ENCODE measurements around the gene TTLL9. TPM values are rescaled to one million over a fixed set of nuclear protein-coding genes. Genes with fewer than 3 reads are reported as not detected.

The TTLL9 gene
- total and polyA plus RNA-seq, 8 donors = 0.15 to 0.43 (median 0.18) TPM; not detected in 5

DNA sequence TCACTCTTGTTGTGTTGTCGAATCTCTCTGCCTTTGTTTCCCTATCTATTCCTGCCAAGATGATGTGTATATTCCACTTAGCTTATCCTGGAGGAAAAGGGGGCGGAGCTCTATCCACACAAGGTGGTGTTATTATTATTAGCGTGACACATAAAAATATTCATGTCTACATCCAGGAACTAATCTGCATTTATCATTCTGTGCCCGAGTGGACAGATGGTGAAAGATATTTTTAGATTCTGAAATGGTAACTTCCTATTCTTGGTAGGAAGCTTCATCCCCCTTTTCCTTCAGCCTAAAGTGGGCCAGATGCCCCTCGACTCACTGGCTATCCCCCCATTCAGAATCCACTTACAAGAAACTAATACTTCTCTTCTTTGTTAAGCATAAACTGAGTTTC, 99.6 kb downstream of the TTLL9 start:
- Histone ChIP-seq H3K27ac (no peak overlapping the region), H3K36me3 (no peaks in the 10 kb centered on the region), H3K4me1 (peaks cover 0 to 13% (median 8%) of the 10 kb centered on the region in 4 donors), H3K9me3 (no peaks in the 10 kb centered on the region), H3K4me3 (no peak overlapping the region), H3K27me3 (peaks cover 0 to 79% (median 43%) of the 10 kb centered on the region in 3 donors)
- TF ChIP-seq EP300 (IDR thresholded peaks at IDR 0.05) (no peak), POLR2AphosphoS5 (IDR thresholded peaks at IDR 0.05) (no peak), POLR2A (IDR thresholded peaks at IDR 0.05) (no peak)
- TF ChIP-seq, protein P1, sequence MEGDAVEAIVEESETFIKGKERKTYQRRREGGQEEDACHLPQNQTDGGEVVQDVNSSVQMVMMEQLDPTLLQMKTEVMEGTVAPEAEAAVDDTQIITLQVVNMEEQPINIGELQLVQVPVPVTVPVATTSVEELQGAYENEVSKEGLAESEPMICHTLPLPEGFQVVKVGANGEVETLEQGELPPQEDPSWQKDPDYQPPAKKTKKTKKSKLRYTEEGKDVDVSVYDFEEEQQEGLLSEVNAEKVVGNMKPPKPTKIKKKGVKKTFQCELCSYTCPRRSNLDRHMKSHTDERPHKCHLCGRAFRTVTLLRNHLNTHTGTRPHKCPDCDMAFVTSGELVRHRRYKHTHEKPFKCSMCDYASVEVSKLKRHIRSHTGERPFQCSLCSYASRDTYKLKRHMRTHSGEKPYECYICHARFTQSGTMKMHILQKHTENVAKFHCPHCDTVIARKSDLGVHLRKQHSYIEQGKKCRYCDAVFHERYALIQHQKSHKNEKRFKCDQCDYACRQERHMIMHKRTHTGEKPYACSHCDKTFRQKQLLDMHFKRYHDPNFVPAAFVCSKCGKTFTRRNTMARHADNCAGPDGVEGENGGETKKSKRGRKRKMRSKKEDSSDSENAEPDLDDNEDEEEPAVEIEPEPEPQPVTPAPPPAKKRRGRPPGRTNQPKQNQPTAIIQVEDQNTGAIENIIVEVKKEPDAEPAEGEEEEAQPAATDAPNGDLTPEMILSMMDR (IDR thresholded peaks at IDR 0.05) = no peak
- DNase-seq = no peak
- WGBS, 5 donors = 45 to 59% (median 56%) methylated on average over 5 of the region's 5 CpGs
- intact Hi-C loops (cut with DNase I; ENCODE audit: low total_unique reads) = no loop called here

DNA sequence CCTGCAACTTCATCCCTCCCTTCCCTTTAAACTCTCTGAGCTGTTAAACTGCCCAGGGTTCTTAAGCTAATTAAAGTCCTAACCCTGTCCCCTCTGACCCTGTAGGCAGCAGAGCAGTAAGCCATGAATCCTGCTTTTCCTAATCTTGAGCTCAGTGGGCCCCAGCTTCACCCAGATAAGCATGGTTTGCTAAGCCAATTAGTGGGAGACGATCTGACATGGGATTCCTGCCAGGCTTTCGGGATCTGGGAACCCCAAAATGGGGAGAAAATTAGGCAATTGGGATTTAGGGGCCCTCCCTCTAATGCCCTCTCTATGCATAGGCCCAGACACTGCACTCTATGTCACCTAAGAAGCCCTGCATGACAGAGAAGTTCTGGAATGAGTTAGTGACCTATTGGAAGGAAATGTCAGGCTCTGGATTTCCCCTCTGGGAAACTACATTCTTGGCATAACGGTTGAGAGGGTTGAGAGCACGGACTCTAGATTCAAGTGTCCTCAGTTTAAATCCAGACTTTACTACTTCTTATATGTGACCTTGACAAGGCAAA, 102.1 kb downstream of the TTLL9 start:
- no peak overlapping the region for H3K4me3 ChIP-seq
- no peaks in the 10 kb centered on the region for H3K9me3 ChIP-seq
- no peak overlapping the region for H3K27ac ChIP-seq
- no peak for DNase-seq
- no peak for TF ChIP-seq POLR2AphosphoS5 (IDR thresholded peaks at IDR 0.05)
- TF ChIP-seq POLR2A (IDR thresholded peaks at IDR 0.05) = no peak
- TF ChIP-seq, protein P1 (IDR thresholded peaks at IDR 0.05) = no peak
- TF ChIP-seq EP300 (IDR thresholded peaks at IDR 0.05) = no peak
- WGBS, 5 donors = 28 to 50% (median 35%) methylated on average over 4 of the region's 4 CpGs
- intact Hi-C loops (cut with DNase I; ENCODE audit: low total_unique reads) = no loop called here
- H3K36me3 ChIP-seq = no peaks in the 10 kb centered on the region
- peaks cover 0 to 11% (median 8%) of the 10 kb centered on the region in 4 donors for H3K4me1 ChIP-seq
- H3K27me3 ChIP-seq = peaks cover 0 to 57% (median 28%) of the 10 kb centered on the region in 3 donors

DNA sequence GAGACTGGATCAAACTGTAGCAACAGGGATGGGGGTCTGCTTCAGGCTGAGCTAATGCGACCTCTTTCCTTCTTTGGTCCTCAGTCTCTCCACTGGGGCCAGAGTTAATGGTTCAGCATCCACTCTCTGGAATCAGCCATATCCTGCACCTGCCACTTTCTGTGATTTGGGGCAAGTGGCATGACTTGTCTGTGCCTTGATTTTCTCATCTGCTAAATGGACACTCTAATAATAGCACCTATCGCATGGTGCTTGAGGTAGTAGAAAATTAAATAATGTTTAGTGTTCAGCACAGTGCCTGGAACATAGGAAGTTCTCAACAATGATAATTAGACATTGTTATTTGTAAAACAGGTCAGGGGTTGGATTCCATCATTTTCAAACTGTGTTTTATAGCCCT, 103.9 kb downstream of the TTLL9 start:
- 78 to 92% (median 85%) methylated on average over 2 of the region's 2 CpGs for WGBS, 5 donors
- H3K36me3 ChIP-seq = no peaks in the 10 kb centered on the region
- peaks cover 0 to 42% (median 13%) of the 10 kb centered on the region in 3 donors for H3K27me3 ChIP-seq
- H3K9me3 ChIP-seq = no peaks in the 10 kb centered on the region
- intact Hi-C loops (cut with DNase I; ENCODE audit: low total_unique reads) = no loop called here
- H3K27ac ChIP-seq = no peak overlapping the region
- no peak for TF ChIP-seq EP300 (IDR thresholded peaks at IDR 0.05)
- TF ChIP-seq POLR2AphosphoS5 (IDR thresholded peaks at IDR 0.05) = no peak
- TF ChIP-seq, protein P1 (IDR thresholded peaks at IDR 0.05) = no peak
- TF ChIP-seq POLR2A (IDR thresholded peaks at IDR 0.05) = no peak
- no peaks in the 10 kb centered on the region for H3K4me1 ChIP-seq
- no peak overlapping the region for H3K4me3 ChIP-seq
- DNase-seq = no peak

DNA sequence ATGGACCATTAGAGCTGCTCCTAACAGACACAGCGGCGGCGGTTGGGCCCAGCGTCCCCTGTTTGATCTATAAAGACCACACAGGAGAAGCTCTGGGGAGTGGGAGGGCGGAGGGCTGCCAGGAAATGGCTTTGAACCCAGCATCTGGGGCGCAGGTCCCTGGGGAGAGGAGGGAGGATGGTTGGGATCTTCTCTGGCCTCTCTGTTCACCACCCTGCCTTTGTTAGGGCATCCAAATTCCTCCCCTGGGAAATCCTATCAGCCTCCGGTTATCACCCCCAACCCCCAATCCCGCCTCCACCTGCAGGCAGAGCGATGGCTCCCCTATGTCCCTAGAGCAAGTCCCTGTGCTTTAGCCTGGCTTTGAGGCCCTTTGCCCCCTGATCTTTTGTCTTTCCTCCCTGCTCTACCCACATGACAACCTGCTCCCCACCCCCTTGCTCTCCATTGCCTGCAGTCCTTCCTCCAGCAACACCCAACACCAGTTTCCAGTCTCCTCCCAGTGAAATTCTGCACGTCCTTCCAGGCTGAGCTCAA, 104.6 kb downstream of the TTLL9 start:
- WGBS, 5 donors = 24 to 31% (median 30%) methylated on average over 9 to 10 of the region's 10 CpGs
- no peak for DNase-seq
- H3K4me3 ChIP-seq = no peak overlapping the region
- peaks cover 0 to 42% (median 11%) of the 10 kb centered on the region in 3 donors for H3K27me3 ChIP-seq
- H3K4me1 ChIP-seq = no peaks in the 10 kb centered on the region
- intact Hi-C loops (cut with DNase I; ENCODE audit: low total_unique reads) = no loop called here
- TF ChIP-seq POLR2A (IDR thresholded peaks at IDR 0.05) (no peak), EP300 (IDR thresholded peaks at IDR 0.05) (no peak), POLR2AphosphoS5 (IDR thresholded peaks at IDR 0.05) (no peak)
- TF ChIP-seq, protein P1 (IDR thresholded peaks at IDR 0.05) = no peak
- H3K9me3 ChIP-seq = no peaks in the 10 kb centered on the region
- no peak overlapping the region for H3K27ac ChIP-seq
- no peaks in the 10 kb centered on the region for H3K36me3 ChIP-seq

Data from stomach (tissue), 9 donors.